NCI-H2171 (cell line): ENCODE data around the gene GMPPA.

Source experiments
- DNase-seq: peaks from one replicate; lab custom pipeline; 2025; lab: John Stamatoyannopoulos, UW

Gene GMPPA

DNA sequence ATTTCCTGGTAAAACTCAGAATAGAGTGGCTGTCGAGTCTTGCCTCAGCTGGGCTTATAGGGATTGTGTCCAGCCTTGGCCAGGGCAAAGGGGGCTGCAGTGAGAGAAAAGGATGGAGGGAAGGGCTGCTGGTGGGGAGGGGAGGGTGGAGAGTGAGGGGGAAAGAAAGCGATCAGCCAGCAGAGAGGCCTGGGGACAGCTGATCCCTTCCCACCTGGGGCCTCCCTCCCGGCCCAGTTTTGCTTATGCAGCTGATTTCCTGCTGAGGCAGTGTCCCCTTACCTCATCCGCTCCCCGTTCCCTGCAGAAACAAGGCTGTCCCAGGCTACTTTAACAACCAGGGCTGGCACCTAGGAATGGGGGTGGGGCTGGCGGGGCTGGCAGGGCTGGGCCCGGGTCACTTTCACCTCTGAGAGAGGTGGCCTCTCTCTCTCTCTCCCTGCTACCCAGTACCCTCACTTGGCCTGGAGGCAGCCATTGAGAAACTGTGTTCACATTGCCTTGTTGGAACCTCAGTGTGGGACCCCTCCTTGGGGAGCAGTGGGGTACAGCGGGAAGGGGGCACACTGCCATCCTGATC lies 12.2 kb upstream of the GMPPA start:
- DNase-seq, result no peak

DNA sequence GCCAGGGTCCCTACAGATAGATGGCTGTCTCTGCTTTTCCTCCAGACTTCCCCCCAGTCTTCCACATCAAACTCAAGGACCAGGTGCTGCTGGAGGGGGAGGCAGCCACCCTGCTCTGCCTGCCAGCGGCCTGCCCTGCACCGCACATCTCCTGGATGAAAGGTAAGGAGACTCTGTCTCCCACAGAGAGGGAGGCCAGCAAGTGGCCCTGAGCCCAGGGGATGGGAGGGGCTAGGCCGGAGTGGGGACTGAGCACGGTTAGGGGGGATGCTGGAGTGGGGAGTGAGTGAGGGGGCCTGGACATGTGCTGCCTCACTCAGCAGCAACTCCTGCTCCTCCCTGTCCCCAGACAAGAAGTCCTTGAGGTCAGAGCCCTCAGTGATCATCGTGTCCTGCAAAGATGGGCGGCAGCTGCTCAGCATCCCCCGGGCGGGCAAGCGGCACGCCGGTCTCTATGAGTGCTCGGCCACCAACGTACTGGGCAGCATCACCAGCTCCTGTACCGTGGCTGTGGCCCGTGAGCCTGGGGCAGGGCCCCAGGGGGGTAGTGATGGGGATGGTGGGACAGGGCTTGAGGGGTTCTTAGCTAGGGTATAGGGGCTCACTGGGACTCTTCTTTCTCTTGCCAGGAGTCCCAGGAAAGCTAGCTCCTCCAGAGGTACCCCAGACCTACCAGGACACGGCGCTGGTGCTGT lies 10.4 kb upstream of the GMPPA start:
- DNase-seq, result no peak

DNA sequence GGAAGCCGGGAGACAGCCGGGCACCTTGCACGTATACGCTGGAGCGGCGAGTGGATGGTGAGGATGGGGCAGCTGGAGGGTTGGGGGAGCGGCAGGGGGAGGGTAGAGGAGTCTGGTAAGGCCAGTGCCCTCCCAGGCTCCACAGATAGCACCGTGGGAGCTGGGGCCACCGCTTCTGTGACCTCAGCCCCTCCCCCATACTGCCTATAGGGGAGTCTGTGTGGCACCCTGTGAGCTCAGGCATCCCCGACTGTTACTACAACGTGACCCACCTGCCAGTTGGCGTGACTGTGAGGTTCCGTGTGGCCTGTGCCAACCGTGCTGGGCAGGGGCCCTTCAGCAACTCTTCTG lies 9.9 kb upstream of the GMPPA start:
- DNase-seq, result no peak

DNA sequence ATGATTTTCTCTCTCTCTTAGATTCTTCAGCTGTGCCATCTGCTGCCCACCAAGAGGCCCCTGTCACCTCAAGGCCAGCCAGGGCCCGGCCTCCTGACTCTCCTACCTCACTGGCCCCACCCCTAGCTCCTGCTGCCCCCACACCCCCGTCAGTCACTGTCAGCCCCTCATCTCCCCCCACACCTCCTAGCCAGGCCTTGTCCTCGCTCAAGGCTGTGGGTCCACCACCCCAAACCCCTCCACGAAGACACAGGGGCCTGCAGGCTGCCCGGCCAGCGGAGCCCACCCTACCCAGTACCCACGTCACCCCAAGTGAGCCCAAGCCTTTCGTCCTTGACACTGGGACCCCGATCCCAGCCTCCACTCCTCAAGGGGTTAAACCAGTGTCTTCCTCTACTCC lies 9.4 kb upstream of the GMPPA start:
- DNase-seq, result no peak

DNA sequence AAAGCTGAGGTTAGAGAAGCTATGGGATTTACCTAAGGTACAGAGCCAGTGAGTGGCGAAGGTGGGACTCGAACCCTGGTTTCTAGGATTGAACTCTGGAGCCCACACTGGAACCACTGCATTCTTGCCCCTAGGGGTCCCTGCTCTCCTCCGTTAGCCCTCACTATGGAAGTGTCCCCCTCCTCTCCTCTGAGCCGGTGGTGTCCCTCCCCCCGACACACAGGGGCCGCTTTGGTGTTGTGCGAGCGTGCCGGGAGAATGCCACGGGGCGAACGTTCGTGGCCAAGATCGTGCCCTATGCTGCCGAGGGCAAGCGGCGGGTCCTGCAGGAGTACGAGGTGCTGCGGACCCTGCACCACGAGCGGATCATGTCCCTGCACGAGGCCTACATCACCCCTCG lies 8.5 kb upstream of the GMPPA start:
- DNase-seq, result no peak

DNA sequence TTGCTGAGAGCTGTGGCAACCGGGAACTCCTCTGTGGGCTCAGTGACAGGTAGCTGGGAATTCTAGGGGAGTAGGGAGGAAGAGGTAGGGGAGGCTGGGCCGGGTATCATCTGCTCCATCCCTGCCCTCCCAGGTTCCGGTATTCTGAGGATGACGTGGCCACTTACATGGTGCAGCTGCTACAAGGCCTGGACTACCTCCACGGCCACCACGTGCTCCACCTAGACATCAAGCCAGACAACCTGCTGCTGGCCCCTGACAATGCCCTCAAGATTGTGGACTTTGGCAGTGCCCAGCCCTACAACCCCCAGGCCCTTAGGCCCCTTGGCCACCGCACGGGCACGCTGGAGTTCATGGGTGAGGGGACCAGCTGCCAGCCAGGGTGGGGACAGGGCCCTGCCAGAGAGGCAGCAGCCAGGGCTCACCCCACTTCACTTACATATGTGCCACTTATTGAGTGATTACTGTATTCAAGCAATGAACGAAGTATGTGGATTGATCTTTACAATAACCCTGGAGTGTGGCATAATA lies 8.0 kb upstream of the GMPPA start:
- no peak for DNase-seq

DNA sequence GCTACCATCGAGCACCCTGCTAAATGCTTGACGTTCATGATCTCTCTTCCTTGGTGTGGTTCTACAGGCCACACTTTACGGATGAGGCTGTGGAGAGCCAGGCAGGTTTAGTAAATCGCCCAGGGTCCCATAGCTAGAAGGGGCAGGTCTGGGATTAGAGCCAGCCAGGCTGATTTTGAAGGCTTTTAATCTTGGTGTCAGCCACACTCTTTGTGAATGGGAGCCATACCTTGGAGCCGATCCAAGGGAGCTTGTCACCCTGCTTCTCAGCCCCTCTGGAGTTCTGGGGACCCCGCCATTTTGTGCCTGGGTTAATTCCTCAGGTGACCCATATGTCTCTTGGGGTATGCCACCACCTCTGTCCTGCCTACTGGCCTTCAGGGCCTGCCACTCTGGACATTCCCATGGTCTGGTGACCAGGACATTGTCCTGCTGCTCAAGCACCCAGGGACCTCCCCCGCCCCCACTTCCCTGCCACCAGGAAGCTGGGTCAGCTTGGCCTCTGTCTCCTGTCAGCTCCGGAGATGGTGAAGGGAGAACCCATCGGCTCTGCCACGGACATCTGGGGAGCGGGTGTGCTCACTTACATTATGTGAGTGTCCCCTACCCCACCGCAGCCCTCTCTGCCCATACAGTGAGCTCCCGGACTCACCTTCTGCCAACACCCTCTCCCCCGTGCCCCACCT lies 7.3 kb upstream of the GMPPA start:
- no peak for DNase-seq

DNA sequence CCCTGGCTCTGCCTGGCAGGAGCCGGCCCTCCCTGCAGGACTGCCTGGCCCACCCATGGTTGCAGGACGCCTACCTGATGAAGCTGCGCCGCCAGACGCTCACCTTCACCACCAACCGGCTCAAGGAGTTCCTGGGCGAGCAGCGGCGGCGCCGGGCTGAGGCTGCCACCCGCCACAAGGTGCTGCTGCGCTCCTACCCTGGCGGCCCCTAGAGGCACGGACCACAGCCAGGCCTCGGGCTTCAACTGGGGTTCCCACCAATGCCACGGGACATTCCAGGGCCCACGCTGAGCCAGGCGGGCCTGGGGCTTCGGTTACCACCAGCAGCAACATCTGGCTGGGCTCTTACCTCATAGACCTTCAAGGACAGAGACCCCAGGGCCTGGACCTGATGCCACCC lies 6.1 kb upstream of the GMPPA start:
- DNase-seq, result no peak

DNA sequence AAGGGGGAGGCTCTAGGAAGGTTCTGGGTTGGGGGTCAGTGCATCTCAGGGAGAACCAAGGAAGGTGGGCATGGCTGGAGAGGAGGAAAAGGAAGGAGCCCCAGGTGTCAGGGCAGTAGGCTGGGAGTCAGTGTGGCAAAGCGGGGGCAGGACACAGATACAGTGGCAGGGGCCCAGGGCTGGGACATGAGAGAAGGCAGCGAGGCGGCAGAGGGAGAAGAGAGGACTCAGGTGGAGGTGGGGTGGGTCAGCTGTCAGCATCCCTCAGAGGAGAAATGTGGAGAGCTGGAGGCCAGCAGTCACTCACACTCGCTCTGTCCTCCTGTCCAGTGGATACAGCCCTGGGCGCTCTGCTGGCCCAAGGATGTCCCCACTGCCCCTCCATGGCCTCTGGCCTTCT lies 5.6 kb upstream of the GMPPA start:
- no peak for DNase-seq

DNA sequence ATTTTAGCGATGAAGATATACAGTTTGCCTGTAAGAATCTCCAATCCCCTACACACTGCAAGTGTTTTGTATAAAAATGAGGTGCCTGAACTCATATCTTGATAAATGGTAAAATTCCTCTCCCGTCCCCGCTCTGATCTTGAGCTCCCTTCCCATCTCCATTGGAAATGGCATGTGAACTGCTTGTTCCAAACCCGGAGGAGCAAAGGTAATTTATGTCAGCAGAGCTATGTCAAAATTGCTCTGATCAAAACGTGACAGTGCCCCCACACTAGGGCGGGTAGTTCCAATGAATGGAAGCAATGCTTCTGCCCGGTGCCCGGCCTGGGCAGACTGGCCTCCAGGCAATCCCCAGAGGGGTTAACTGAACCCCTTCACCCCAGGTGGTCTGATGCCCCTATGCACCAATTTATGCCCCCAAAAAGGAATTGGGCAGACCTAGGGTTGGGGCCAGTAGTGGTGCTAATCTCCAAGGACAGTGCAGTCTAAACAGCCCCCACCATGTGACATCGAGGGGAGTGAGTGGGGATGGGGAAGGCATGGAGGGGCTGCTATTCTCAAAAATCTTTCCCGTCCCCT lies 3.6 kb upstream of the GMPPA start:
- DNase-seq, result no peak

DNA sequence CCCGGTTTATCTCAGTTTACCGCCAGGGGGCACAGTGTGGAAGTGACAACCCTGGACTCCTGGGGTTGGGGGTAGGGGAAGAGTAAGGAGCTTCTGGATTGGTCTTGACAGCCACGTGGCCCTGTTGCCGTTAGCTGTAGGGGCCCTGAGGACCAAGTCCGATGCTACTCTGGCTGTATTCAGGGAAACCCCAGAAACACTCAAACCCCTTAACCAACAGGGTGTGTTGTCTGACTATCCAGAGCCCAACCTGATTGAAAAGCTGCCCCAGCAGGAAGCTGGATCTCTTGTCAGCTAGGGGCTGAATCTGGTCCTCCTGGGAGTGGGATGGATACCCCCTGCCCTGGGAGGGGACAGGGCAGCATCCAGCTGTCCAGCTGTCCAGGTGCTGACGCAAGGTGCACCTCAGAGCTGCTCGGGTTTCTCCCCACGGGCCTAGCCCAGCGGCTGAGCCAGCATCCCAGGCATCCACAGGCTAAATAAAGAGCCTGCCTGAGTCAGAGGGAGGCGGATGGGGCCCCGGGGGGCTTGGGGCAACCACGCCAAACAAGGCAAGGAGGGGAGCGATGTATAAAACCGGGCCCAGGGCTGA lies 3.1 kb upstream of the GMPPA start:
- peak; percentile 72 for DNase-seq

DNA sequence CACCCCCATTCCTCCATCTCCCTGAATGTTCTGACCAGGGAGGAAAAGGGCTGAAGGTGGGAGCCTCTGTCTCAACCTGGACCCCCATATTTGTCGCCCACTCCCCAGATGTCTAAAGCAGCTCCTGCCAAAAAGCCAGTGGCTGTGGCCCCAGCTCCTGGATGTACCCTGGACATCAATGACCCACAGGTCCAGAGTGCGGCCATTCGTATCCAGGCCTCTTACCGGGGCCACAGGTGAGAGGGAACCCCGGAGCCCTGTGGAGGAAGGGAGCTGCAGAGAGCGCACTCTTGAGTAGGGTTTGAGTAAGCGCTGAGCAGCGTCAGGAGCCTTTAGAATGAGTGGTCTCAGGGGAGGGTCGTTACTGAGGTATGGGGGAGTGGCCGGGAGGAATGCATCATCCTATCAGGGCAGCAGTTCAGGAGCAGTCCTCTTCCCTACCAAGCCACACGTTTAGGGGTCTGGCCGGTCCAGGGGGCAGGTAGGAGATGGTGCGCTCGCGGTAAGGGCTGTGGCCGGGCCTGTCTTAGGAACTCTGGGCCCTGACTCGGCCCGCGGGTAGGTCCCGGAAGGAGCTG lies 2.4 kb upstream of the GMPPA start:
- no peak for DNase-seq

DNA sequence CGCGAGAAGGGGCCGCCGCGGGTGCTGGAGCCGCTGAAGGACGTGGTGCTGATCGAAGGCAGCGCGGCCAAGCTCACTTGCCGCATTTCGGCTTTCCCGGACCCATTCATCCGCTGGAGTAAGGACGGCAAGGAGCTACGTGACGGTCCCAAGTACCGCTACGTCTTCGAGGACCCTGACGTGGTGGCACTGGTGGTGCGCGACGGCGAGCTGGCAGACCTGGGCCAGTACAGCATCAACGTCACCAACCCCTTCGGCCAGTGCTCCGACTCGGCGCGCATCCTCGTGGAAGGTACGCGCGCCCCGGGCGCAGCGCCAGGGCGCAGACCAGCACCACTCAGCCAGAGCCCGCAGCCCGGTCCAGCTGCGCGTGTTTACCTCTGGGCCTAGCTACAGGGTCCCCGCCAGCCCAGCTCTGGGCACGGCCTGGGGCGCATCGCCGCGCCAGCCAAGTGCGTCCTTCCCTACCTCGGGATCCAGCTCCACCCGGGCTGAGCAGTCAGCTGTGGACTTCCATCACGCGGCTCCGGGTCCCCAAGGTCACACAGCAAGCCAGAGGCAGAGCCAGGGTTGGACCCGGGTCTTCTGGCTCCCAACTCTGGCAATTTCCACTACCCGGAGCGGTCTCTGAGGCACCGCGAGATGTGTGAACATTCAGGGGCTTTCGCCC lies 1.7 kb upstream of the GMPPA start:
- no peak for DNase-seq

DNA sequence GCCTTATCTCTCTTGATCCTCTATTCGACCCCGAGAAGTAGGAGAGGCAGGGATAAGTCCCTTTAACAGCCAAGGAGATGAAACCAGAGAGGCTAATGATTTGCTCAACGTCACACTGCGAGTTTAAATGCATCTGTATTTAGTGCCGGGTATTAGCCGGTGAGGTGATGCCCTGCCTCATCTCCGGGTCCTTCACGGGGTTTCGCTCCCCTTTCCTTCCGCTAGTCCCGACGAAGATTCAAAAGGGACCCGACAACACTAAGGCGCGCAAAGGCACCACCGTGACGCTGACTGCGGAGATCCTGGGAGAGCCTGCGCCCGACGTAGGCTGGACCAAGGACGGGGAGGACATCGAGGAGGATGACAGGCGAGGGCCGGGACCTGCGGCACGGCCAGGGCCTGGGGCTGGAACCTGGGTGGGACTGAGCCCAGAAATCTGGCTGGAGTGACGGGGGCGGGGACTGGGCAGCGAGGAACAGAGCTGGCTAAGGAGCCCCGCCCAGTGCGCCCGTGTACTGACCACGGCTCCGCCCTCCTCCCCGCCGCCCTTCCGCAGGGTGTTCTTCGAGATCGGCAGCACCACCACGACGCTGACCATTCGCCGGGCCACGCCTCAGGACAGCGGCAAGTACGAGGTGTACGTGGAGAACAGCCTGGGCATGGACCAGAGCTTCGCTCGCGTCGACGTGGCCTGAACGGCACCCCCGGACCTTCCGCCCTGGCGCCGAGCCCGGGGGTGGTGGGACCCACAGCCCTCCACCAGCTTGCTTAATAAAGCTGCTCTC lies 1.0 kb upstream of the GMPPA start:
- DNase-seq, result no peak

DNA sequence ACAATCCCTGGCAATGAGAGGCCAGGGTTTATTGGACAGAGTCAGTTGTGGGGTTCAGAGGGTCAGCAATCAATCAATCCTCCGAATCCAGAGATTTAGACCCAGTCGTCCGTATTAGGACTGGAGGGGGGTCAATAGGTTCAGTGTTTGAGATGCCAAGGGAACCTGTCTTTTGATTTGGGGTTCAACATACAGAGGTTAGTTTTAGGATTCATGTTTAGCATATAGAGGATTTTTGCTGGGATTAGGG lies 292 bp downstream of the GMPPA start:
- DNase-seq, result no peak

DNA sequence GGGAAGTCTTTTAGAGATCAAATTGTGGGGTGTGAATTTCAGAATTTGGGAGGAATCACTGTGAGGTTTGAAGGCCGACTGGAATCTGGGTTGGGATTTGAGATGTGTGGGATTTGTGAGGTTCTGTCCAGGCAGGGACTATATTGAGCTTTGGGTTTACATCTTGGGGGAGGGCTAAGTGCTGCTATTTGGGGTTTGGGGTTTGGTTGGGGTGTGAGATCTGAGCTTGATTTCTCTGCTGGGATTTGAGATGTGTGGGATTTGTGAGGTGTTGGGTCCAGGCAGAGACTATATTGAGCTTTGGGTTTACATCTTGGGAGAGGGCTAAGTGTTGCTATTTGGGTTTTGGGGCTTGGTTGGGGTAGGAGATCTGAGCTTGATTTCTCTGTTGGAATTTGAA lies 864 bp downstream of the GMPPA start:
- no peak for DNase-seq

DNA sequence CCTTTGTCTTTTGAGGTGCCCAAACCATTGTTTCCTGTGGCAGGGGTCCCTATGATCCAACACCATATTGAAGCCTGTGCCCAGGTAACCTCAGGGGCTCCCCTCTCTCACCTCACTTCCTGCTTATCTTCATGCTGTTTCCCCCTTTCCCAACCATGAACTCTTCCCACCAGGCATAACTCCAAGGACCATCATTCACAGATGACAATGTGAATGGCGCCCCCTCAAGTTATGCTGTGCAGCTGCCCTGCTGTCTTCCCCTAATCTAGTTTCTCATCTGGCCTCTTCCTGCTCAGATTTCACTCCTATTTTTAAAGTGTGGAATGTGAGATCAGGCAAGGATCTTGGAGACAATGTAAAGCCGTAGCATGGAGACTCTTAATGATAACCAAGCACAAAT lies 1.4 kb downstream of the GMPPA start:
- DNase-seq, result no peak

DNA sequence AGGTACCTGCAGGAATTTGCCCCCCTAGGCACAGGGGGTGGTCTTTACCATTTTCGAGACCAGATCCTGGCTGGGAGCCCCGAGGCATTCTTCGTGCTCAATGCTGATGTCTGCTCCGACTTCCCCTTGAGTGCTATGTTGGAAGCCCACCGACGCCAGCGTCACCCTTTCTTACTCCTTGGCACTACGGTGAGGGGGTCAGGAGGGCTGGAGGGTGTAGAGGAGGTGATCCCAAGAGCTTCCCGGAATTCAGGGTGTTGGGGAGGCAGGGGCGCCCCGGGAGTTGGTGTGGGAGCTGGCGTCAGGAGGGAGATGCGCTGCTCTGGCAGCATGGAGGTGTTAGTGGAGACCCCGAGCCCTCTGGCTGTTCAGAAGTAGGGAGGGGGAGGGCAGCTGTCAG lies 3.2 kb downstream of the GMPPA start:
- no peak for DNase-seq

DNA sequence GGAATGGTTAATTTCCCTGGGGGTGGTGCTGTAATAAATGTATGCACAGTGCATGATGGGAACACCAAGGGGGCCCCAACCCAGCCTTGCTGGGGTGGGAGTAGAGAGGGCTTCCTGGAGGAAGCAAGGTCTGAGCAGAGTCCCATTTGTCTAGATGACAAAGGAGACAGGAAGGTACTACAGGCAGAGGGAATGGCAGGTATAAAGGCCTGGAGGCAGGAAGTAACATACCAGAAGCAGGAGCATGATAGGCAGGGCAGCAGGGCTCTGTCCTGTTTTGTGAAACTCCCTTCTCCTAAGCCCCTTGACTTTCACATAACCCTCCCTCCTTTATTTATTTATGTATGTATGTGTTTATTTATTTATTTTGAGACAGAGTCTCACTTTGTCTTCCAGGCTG lies 3.9 kb downstream of the GMPPA start:
- DNase-seq, result no peak

DNA sequence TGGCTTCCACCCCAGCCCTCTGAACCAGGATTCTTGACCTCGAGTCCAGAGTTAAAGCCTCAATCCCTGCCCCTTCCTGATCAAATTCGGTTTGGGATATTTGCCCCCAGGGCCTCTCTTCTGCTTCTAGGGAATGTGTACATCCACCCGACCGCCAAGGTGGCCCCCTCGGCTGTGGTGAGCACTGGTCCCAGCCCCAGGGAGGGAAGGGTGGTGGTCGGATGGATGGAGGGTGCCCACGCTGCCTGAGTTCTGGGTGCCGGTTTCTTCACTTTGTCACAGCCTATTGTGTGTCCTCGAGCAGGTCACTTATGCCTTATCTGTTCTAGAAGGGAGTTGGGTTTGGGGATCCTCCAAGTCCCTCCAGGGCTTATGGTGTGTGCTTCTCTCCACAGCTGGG lies 6.9 kb downstream of the GMPPA start:
- DNase-seq, result no peak

DNA sequence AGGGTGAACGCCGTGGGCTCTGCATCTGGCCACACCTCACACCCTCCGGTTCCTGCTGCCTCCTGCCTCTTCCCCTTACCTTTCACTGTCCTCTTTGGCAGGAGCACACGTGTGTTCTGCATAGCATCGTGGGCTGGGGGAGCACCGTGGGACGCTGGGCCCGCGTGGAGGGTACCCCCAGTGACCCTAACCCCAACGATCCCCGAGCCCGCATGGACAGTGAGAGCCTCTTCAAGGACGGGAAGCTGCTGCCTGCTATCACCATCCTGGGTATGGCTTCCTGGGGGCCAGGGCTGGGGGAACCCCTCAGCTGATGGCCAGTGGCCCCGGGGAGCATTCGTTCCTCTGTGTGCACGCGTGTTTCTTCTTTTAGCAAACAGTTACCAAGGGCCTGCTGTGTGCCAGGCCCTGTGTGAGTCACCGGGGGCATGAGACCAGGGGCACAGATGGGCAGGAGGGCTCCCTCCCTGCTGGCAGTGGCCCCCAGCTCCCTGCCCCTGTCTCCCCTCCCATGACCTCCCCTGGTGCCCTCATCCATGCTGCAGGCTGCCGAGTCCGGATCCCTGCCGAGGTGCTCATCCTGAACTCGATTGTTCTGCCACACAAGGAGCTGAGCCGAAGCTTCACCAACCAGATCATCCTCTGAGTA lies 7.6 kb downstream of the GMPPA start:
- no peak for DNase-seq
